ENCODE measurements around the gene NCBP2.

Gene NCBP2

GRCh38 chr3:196962108-196962929 lies 20.0 kb upstream of the NCBP2 start:
- no peaks in the 10 kb centered on the region for H3K4me1 ChIP-seq (ENCODE audit: control insufficient read depth, low read depth, low read length)
- no peaks in the 10 kb centered on the region for H3K79me2 ChIP-seq (ENCODE audit: control insufficient read depth, insufficient read depth, low read length)
- H3K79me1 ChIP-seq (ENCODE audit: low read length) = no peaks in the 10 kb centered on the region
- H3K27ac ChIP-seq (ENCODE audit: low read depth, low read length) = no peak overlapping the region
- no peak overlapping the region for H3K9ac ChIP-seq (ENCODE audit: low read length)
- H4K5ac ChIP-seq (ENCODE audit: low read length) = no peak overlapping the region
- no peak for DNase-seq
- no peak overlapping the region for H3K18ac ChIP-seq (ENCODE audit: low read length)
- H3K23ac ChIP-seq (ENCODE audit: low read length) = no peak overlapping the region
- H3K4me2 ChIP-seq (ENCODE audit: low read length) = no peak overlapping the region
- H2BK5ac ChIP-seq (ENCODE audit: low read length) = no peak overlapping the region
- peaks cover 18% of the 10 kb centered on the region for H3K27me3 ChIP-seq (ENCODE audit: insufficient read depth, low read length, poor library complexity)
- no peak overlapping the region for H3K4ac ChIP-seq (ENCODE audit: low read depth, low read length)
- H2AK5ac ChIP-seq (ENCODE audit: low read length) = no peak overlapping the region
- no CpG with 5 or more reads among the region's 9 CpGs for WGBS (ENCODE audit: extremely low coverage, insufficient coverage, low lambda C conversion rate)
- no peak overlapping the region for H4K8ac ChIP-seq (ENCODE audit: low read depth, low read length)
- H2BK120ac ChIP-seq (ENCODE audit: low read depth, low read length) = no peak overlapping the region
- H3K36me3 ChIP-seq (ENCODE audit: control insufficient read depth, insufficient read depth, low read length) = no peaks in the 10 kb centered on the region
- H3K56ac ChIP-seq (ENCODE audit: low read length) = no peak overlapping the region
- H2BK15ac ChIP-seq (replicated peaks; ENCODE audit: low read depth) = no peak overlapping the region
- no peak overlapping the region for H3K4me3 ChIP-seq (ENCODE audit: low read length)

DNA sequence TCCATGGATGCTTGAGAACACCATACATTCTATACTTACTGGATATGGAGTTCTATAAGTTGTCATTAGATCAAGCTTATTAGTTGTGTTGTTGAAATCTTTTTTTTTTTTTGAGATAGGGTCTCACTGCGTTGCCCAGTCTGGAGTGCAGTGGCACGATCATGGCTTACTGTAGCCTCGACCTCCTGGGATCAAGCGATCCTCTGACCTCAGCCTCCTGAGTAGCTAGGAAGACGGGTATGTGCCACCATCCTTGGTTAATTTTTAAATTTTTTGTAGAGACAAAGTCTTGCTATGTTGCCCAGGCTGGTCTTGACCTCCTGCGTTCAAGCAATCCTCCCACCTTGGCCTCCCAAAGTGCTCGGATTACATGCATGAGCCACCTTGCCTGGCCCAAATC lies 12.5 kb upstream of the NCBP2 start:
- no peaks in the 10 kb centered on the region for H3K27me3 ChIP-seq (ENCODE audit: insufficient read depth, low read length, poor library complexity)
- H2AK5ac ChIP-seq (ENCODE audit: low read length) = no peak overlapping the region
- H3K9ac ChIP-seq (ENCODE audit: low read length) = no peak overlapping the region
- no peak overlapping the region for H4K5ac ChIP-seq (ENCODE audit: low read length)
- H4K8ac ChIP-seq (ENCODE audit: low read depth, low read length) = no peak overlapping the region
- H3K27ac ChIP-seq (ENCODE audit: low read depth, low read length) = no peak overlapping the region
- no peak overlapping the region for H3K23ac ChIP-seq (ENCODE audit: low read length)
- no peak overlapping the region for H2BK120ac ChIP-seq (ENCODE audit: low read depth, low read length)
- H3K4ac ChIP-seq (ENCODE audit: low read depth, low read length) = no peak overlapping the region
- no peak overlapping the region for H2BK5ac ChIP-seq (ENCODE audit: low read length)
- H3K36me3 ChIP-seq (ENCODE audit: control insufficient read depth, insufficient read depth, low read length) = no peaks in the 10 kb centered on the region
- no peak overlapping the region for H3K4me3 ChIP-seq (ENCODE audit: low read length)
- no peak overlapping the region for H3K56ac ChIP-seq (ENCODE audit: low read length)
- no CpG with 5 or more reads among the region's 7 CpGs for WGBS (ENCODE audit: extremely low coverage, insufficient coverage, low lambda C conversion rate)
- no peak overlapping the region for H3K4me2 ChIP-seq (ENCODE audit: low read length)
- H3K4me1 ChIP-seq (ENCODE audit: control insufficient read depth, low read depth, low read length) = no peaks in the 10 kb centered on the region
- H3K79me1 ChIP-seq (ENCODE audit: low read length) = no peaks in the 10 kb centered on the region
- no peak overlapping the region for H3K18ac ChIP-seq (ENCODE audit: low read length)
- H2BK15ac ChIP-seq (replicated peaks; ENCODE audit: low read depth) = no peak overlapping the region
- no peaks in the 10 kb centered on the region for H3K79me2 ChIP-seq (ENCODE audit: control insufficient read depth, insufficient read depth, low read length)
- no peak for DNase-seq

DNA sequence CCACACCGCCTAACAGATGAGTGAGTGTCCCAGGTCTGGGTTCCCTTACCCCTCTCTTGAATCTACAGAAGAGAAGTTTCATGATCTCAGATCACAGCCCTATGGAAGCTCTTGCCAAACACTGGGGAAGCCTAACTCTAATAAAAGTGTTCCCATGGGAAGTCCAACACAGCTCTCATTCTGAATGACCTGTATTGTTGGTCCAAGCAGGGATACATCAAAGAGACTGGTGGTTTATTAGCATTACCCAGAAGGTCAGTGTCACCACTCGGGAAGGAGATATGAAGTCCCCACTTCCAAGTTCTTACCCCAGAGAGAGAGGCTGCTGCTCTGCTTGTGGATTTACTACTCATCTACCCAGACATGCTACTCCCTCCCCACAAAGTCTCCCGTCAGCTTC lies 9.0 kb upstream of the NCBP2 start:
- H4K5ac ChIP-seq (ENCODE audit: low read length) = no peak overlapping the region
- no peaks in the 10 kb centered on the region for H3K36me3 ChIP-seq (ENCODE audit: control insufficient read depth, insufficient read depth, low read length)
- H3K4me3 ChIP-seq (ENCODE audit: low read length) = no peak overlapping the region
- no peaks in the 10 kb centered on the region for H3K4me1 ChIP-seq (ENCODE audit: control insufficient read depth, low read depth, low read length)
- H3K18ac ChIP-seq (ENCODE audit: low read length) = no peak overlapping the region
- no peaks in the 10 kb centered on the region for H3K27me3 ChIP-seq (ENCODE audit: insufficient read depth, low read length, poor library complexity)
- no peak overlapping the region for H3K27ac ChIP-seq (ENCODE audit: low read depth, low read length)
- no peaks in the 10 kb centered on the region for H3K79me1 ChIP-seq (ENCODE audit: low read length)
- no peak overlapping the region for H3K4ac ChIP-seq (ENCODE audit: low read depth, low read length)
- no peak overlapping the region for H2BK5ac ChIP-seq (ENCODE audit: low read length)
- no peak overlapping the region for H3K23ac ChIP-seq (ENCODE audit: low read length)
- H3K56ac ChIP-seq (ENCODE audit: low read length) = no peak overlapping the region
- no peak overlapping the region for H2BK120ac ChIP-seq (ENCODE audit: low read depth, low read length)
- no peaks in the 10 kb centered on the region for H3K79me2 ChIP-seq (ENCODE audit: control insufficient read depth, insufficient read depth, low read length)
- H3K4me2 ChIP-seq (ENCODE audit: low read length) = no peak overlapping the region
- H2AK5ac ChIP-seq (ENCODE audit: low read length) = no peak overlapping the region
- H3K9ac ChIP-seq (ENCODE audit: low read length) = no peak overlapping the region
- WGBS (ENCODE audit: extremely low coverage, insufficient coverage, low lambda C conversion rate) = no CpG with 5 or more reads among the region's 3 CpGs
- DNase-seq = no peak
- no peak overlapping the region for H2BK15ac ChIP-seq (replicated peaks; ENCODE audit: low read depth)
- no peak overlapping the region for H4K8ac ChIP-seq (ENCODE audit: low read depth, low read length)

- no CpG with 5 or more reads among the region's 6 CpGs for WGBS (ENCODE audit: extremely low coverage, insufficient coverage, low lambda C conversion rate)
- Histone ChIP-seq H3K18ac (ENCODE audit: low read length) (no peak overlapping the region), H4K5ac (ENCODE audit: low read length) (no peak overlapping the region), H3K27me3 (ENCODE audit: insufficient read depth, low read length, poor library complexity) (no peaks in the 10 kb centered on the region), H3K4me1 (ENCODE audit: control insufficient read depth, low read depth, low read length) (no peaks in the 10 kb centered on the region), H3K27ac (ENCODE audit: low read depth, low read length) (no peak overlapping the region), H3K4me3 (ENCODE audit: low read length) (no peak overlapping the region), H3K9ac (ENCODE audit: low read length) (no peak overlapping the region), H3K4ac (ENCODE audit: low read depth, low read length) (no peak overlapping the region), H3K79me2 (ENCODE audit: control insufficient read depth, insufficient read depth, low read length) (no peaks in the 10 kb centered on the region), H3K23ac (ENCODE audit: low read length) (no peak overlapping the region), H3K4me2 (ENCODE audit: low read length) (no peak overlapping the region), H2BK120ac (ENCODE audit: low read depth, low read length) (no peak overlapping the region), H4K8ac (ENCODE audit: low read depth, low read length) (no peak overlapping the region), H2BK5ac (ENCODE audit: low read length) (no peak overlapping the region), H2AK5ac (ENCODE audit: low read length) (no peak overlapping the region), H2BK15ac (replicated peaks; ENCODE audit: low read depth) (no peak overlapping the region), H3K56ac (ENCODE audit: low read length) (no peak overlapping the region), H3K79me1 (ENCODE audit: low read length) (no peaks in the 10 kb centered on the region), H3K36me3 (ENCODE audit: control insufficient read depth, insufficient read depth, low read length) (no peaks in the 10 kb centered on the region)
- no peak for DNase-seq
These were observed 7.4 kb upstream of the NCBP2 start for GRCh38 chr3:196949750-196950149.

- no peak overlapping the region for H3K4me3 ChIP-seq (ENCODE audit: low read length)
- H3K23ac ChIP-seq (ENCODE audit: low read length) = no peak overlapping the region
- WGBS (ENCODE audit: extremely low coverage, insufficient coverage, low lambda C conversion rate) = no CpG with 5 or more reads among the region's 6 CpGs
- H2BK5ac ChIP-seq (ENCODE audit: low read length) = no peak overlapping the region
- DNase-seq = no peak
- no peak overlapping the region for H2BK120ac ChIP-seq (ENCODE audit: low read depth, low read length)
- no peak overlapping the region for H3K4me2 ChIP-seq (ENCODE audit: low read length)
- no peaks in the 10 kb centered on the region for H3K4me1 ChIP-seq (ENCODE audit: control insufficient read depth, low read depth, low read length)
- H3K27me3 ChIP-seq (ENCODE audit: insufficient read depth, low read length, poor library complexity) = no peaks in the 10 kb centered on the region
- no peak overlapping the region for H3K18ac ChIP-seq (ENCODE audit: low read length)
- no peak overlapping the region for H4K8ac ChIP-seq (ENCODE audit: low read depth, low read length)
- H3K9ac ChIP-seq (ENCODE audit: low read length) = no peak overlapping the region
- H3K36me3 ChIP-seq (ENCODE audit: control insufficient read depth, insufficient read depth, low read length) = no peaks in the 10 kb centered on the region
- H4K5ac ChIP-seq (ENCODE audit: low read length) = no peak overlapping the region
- no peak overlapping the region for H2AK5ac ChIP-seq (ENCODE audit: low read length)
- H3K4ac ChIP-seq (ENCODE audit: low read depth, low read length) = no peak overlapping the region
- H3K79me1 ChIP-seq (ENCODE audit: low read length) = no peaks in the 10 kb centered on the region
- no peak overlapping the region for H3K56ac ChIP-seq (ENCODE audit: low read length)
- no peak overlapping the region for H3K27ac ChIP-seq (ENCODE audit: low read depth, low read length)
- no peak overlapping the region for H2BK15ac ChIP-seq (replicated peaks; ENCODE audit: low read depth)
- H3K79me2 ChIP-seq (ENCODE audit: control insufficient read depth, insufficient read depth, low read length) = no peaks in the 10 kb centered on the region
These were observed 6.9 kb upstream of the NCBP2 start for GRCh38 chr3:196949285-196949619.
